Measurements from ENCODE around the gene TRIM33.

- TF ChIP-seq EZH2 (IDR thresholded peaks at IDR 0.05; ENCODE audit: borderline replicate concordance, low read depth, low read length, poor library complexity, severe bottlenecking) (no peak), CTCF (conservative IDR thresholded peaks at IDR 0.05; ENCODE audit: low read depth, low read length) (no peak)
Observed at GRCh38 chr1:114502080-114502479, 8.9 kb downstream of the TRIM33 start.
